AG09309 (cell line): ENCODE measurements around the gene VPS13D.

Source experiments
- DNase-seq: peaks from one replicate; pipeline ENCODE4 v3.0.0-alpha.2; 2010; ENCODE audit warnings: low read depth
- H3K4me3 ChIP-seq: 2 replicates; pipeline ENCODE4 v1.5.1; 2011; ENCODE audit warnings: mild to moderate bottlenecking, low read depth, low read length, moderate library complexity; ENCODE audit not compliant: control insufficient read depth
- CTCF ChIP-seq: IDR thresholded peaks from 2 replicates; pipeline ENCODE4 v1.5.1; 2011; ENCODE audit warnings: mild to moderate bottlenecking, low read depth, low read length, inconsistent platforms; ENCODE audit not compliant: insufficient read depth, control insufficient read depth; ENCODE audit errors: missing control alignments

The VPS13D gene

GRCh38 chr1:12342401-12343003 lies 112.7 kb downstream of the VPS13D start:
- no peak overlapping the region for H3K4me3 ChIP-seq
- DNase-seq: no peak
- no peak for TF ChIP-seq CTCF

- DNase-seq: no peak
- H3K4me3 ChIP-seq: no peak overlapping the region
- TF ChIP-seq CTCF: no peak
These were observed 114.1 kb downstream of the VPS13D start for GRCh38 chr1:12343823-12344487.

GRCh38 chr1:12344596-12345349 lies 114.9 kb downstream of the VPS13D start:
- DNase-seq: no peak
- TF ChIP-seq CTCF: no peak
- no peak overlapping the region for H3K4me3 ChIP-seq

GRCh38 chr1:12345350-12346217 lies 115.8 kb downstream of the VPS13D start:
- no peak for DNase-seq
- no peak for TF ChIP-seq CTCF
- no peak overlapping the region for H3K4me3 ChIP-seq

GRCh38 chr1:12346483-12347151 lies 116.8 kb downstream of the VPS13D start:
- TF ChIP-seq CTCF: no peak
- DNase-seq: no peak
- H3K4me3 ChIP-seq: no peak overlapping the region

- TF ChIP-seq CTCF: no peak
- no peak for DNase-seq
- no peak overlapping the region for H3K4me3 ChIP-seq
These were observed 118.3 kb downstream of the VPS13D start for GRCh38 chr1:12348113-12348512.
